Neural progenitor cell (in vitro differentiated cells): ENCODE measurements around the gene PTPRN2. TPM values are rescaled to one million over a fixed set of nuclear protein-coding genes. Genes with fewer than 3 reads are reported as not detected.

Experiments used
- DNase-seq: peaks from one replicate; pipeline ENCODE4 v3.0.0-alpha.2; 2016; ENCODE audit warnings: low spot score
- H2AFZ ChIP-seq: fragments of 200-600 bp; sonication (generic); replicated peaks from 2 replicates; pipeline ENCODE4 v1.6.1; 2016; ENCODE audit warnings: antibody characterized with exemption
- H3F3A ChIP-seq: fragments of 200-600 bp; sonication (generic); 2 replicates; pipeline ENCODE4 v1.6.1; 2016; ENCODE audit warnings: antibody characterized with exemption, low read depth
- H3K27ac ChIP-seq: fragments of 200-600 bp; sonication (generic); 2 replicates; pipeline ENCODE4 v1.5.1; 2016; ENCODE audit warnings: mild to moderate bottlenecking
- H3K27me3 ChIP-seq: fragments of 200-600 bp; sonication (generic); 2 replicates; pipeline ENCODE4 v1.6.1; 2016; ENCODE audit warnings: mild to moderate bottlenecking, moderate library complexity
- H3K36me3 ChIP-seq: fragments of 200-600 bp; sonication (generic); 2 replicates; pipeline ENCODE4 v1.5.1; 2016
- H3K4me1 ChIP-seq: fragments of 200-600 bp; sonication (generic); 2 replicates; pipeline ENCODE4 v1.6.1; 2016; ENCODE audit warnings: mixed run types
- H3K4me2 ChIP-seq: fragments of 200-600 bp; sonication (generic); 2 replicates; pipeline ENCODE4 v1.6.1; 2016
- H3K4me3 ChIP-seq: fragments of 200-600 bp; sonication (generic); 2 replicates; pipeline ENCODE4 v1.5.1; 2016
- H3K79me2 ChIP-seq: fragments of 200-600 bp; sonication (generic); 2 replicates; pipeline ENCODE4 v1.6.1; 2016; ENCODE audit warnings: low read depth
- H3K9ac ChIP-seq: fragments of 200-600 bp; sonication (generic); 2 replicates; pipeline ENCODE4 v1.6.1; 2016
- H3K9me3 ChIP-seq: fragments of 200-600 bp; sonication (generic); 2 replicates; pipeline ENCODE4 v1.5.1; 2016; ENCODE audit warnings: low read depth
- H4K20me1 ChIP-seq: fragments of 200-600 bp; sonication (generic); 2 replicates; pipeline ENCODE4 v1.6.1; 2016; ENCODE audit warnings: low read depth
- H3K27ac Mint-ChIP-seq: 3 replicates; pipeline ENCODE4 v1.8.0; 2021; ENCODE audit warnings: mixed read lengths
- H3K27me3 Mint-ChIP-seq: 2 replicates; pipeline ENCODE4 v1.8.0; 2022; ENCODE audit warnings: low read depth, mild to moderate bottlenecking, inconsistent platforms, moderate library complexity, mixed read lengths; ENCODE audit not compliant: insufficient read depth
- H3K36me3 Mint-ChIP-seq: 3 replicates; pipeline ENCODE4 v1.8.0; 2021; ENCODE audit warnings: mixed read lengths
- H3K4me1 Mint-ChIP-seq: 3 replicates; pipeline ENCODE4 v1.8.0; 2021; ENCODE audit warnings: mixed read lengths
- H3K4me3 Mint-ChIP-seq: 3 replicates; pipeline ENCODE4 v1.8.0; 2021; ENCODE audit warnings: mild to moderate bottlenecking, moderate library complexity, mixed read lengths
- H3K9me3 Mint-ChIP-seq: 3 replicates; pipeline ENCODE4 v1.8.0; 2020; ENCODE audit warnings: mixed read lengths
- EZH2 ChIP-seq: fragments of 200-600 bp; sonication (generic); IDR thresholded peaks from 2 replicates; pipeline ENCODE4 v1.6.1; 2017; ENCODE audit warnings: antibody characterized with exemption, mild to moderate bottlenecking, moderate library complexity
- EZH2phosphoT487 ChIP-seq: fragments of 200-600 bp; sonication (generic); IDR thresholded peaks from 2 replicates; pipeline ENCODE4 v1.6.1; 2017; ENCODE audit warnings: antibody characterized with exemption
- total RNA-seq: library from RNA; depleted of rRNA; stranded (reverse); fragments of >200 nt; gene quantifications from 2 replicates; pipeline ENCODE4 v1.2.3, GENCODE V29; 2015; ENCODE audit warnings: low replicate concordance
- TF ChIP-seq, protein P1 (sequence below): fragments of 200-600 bp; sonication (generic); IDR thresholded peaks from 2 replicates; pipeline ENCODE4 v1.5.1; 2017; ENCODE audit warnings: antibody characterized with exemption, mild to moderate bottlenecking

Gene PTPRN2
- total RNA-seq, 1 donor from 2014 or later: 3.0 TPM

DNA sequence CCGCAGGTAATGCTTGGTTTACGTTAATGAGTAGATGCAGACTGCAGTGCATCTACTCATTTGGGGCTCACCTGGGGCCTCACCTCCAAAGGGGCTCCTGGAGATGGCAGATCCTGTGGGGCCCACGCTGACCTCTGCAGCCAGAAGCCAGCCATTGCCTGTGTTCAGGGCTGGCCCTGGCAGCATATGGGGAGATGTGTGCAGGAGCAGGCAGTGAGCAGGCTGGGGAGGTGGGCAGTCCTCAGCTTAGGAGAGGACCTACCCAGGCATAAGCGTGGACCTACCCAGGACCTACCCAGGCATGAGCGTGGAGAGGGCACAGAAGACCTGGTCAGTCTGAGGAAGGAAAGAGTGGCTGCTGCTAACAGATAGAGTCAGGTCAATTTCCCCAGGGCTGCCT lies 178.5 kb downstream of the PTPRN2 start:
- Mint-ChIP-seq H3K4me1 (peaks cover 4% of the 10 kb centered on the region), H3K27me3 (peaks cover 9% of the 10 kb centered on the region), H3K36me3 (no peaks in the 10 kb centered on the region), H3K9me3 (peaks cover 2% of the 10 kb centered on the region), H3K4me3 (no peak overlapping the region), H3K27ac (no peak overlapping the region)
- H3K79me2 ChIP-seq: no peaks in the 10 kb centered on the region
- no peaks in the 10 kb centered on the region for H3K36me3 ChIP-seq
- no peak overlapping the region for H3K9ac ChIP-seq
- DNase-seq: no peak
- peaks cover 5% of the 10 kb centered on the region for H3K4me1 ChIP-seq
- TF ChIP-seq EZH2 (no peak), EZH2phosphoT487 (no peak)
- TF ChIP-seq, protein P1, sequence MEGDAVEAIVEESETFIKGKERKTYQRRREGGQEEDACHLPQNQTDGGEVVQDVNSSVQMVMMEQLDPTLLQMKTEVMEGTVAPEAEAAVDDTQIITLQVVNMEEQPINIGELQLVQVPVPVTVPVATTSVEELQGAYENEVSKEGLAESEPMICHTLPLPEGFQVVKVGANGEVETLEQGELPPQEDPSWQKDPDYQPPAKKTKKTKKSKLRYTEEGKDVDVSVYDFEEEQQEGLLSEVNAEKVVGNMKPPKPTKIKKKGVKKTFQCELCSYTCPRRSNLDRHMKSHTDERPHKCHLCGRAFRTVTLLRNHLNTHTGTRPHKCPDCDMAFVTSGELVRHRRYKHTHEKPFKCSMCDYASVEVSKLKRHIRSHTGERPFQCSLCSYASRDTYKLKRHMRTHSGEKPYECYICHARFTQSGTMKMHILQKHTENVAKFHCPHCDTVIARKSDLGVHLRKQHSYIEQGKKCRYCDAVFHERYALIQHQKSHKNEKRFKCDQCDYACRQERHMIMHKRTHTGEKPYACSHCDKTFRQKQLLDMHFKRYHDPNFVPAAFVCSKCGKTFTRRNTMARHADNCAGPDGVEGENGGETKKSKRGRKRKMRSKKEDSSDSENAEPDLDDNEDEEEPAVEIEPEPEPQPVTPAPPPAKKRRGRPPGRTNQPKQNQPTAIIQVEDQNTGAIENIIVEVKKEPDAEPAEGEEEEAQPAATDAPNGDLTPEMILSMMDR: no peak
- no peaks in the 10 kb centered on the region for H3K9me3 ChIP-seq
- H4K20me1 ChIP-seq: no peaks in the 10 kb centered on the region
- no peak overlapping the region for H3K4me2 ChIP-seq
- peaks cover 7% of the 10 kb centered on the region for H3F3A ChIP-seq
- H3K4me3 ChIP-seq: no peak overlapping the region
- no peak overlapping the region for H3K27ac ChIP-seq
- H2AFZ ChIP-seq: no peak overlapping the region
- no peaks in the 10 kb centered on the region for H3K27me3 ChIP-seq

DNA sequence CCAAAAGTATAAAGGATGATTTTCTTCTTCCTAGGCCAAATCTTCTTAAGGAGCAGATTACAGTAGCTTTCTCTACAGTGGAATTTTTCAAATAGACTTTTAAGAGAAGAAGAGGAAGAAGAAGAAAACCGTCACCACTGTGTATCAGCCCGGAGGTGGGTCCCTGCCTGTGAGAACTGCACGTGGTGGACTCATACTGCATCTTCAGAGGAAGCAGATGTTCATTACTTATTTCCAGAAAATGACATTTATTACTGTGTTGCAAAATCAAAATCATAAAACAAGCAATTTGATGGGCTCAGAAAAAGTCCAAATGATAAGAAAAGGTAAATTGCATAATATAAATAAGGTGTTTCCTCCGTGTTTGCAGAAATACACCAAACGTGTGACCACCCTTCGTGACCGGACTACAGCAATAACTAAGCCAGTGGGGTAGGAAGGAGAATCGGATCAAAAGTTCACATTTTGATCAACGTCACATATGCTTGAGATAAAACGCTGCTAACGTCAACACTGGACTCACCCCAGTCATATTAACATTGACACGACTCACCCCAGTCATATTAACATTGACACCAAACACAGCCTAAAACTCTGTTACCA lies 179.2 kb downstream of the PTPRN2 start:
- Histone ChIP-seq H3K4me2 (no peak overlapping the region), H3K27ac (no peak overlapping the region), H4K20me1 (no peaks in the 10 kb centered on the region), H3K9me3 (no peaks in the 10 kb centered on the region), H3K9ac (no peak overlapping the region), H3K4me1 (no peaks in the 10 kb centered on the region), H3K36me3 (no peaks in the 10 kb centered on the region), H3K4me3 (no peak overlapping the region), H3K79me2 (no peaks in the 10 kb centered on the region), H3F3A (no peaks in the 10 kb centered on the region), H2AFZ (no peak overlapping the region), H3K27me3 (no peaks in the 10 kb centered on the region)
- Mint-ChIP-seq H3K4me1 (peaks cover 5% of the 10 kb centered on the region), H3K27ac (no peak overlapping the region), H3K4me3 (no peak overlapping the region), H3K27me3 (peaks cover 9% of the 10 kb centered on the region), H3K9me3 (peaks cover 2% of the 10 kb centered on the region), H3K36me3 (no peaks in the 10 kb centered on the region)
- TF ChIP-seq EZH2: no peak
- TF ChIP-seq, protein P1: no peak
- no peak for TF ChIP-seq EZH2phosphoT487
- no peak for DNase-seq

DNA sequence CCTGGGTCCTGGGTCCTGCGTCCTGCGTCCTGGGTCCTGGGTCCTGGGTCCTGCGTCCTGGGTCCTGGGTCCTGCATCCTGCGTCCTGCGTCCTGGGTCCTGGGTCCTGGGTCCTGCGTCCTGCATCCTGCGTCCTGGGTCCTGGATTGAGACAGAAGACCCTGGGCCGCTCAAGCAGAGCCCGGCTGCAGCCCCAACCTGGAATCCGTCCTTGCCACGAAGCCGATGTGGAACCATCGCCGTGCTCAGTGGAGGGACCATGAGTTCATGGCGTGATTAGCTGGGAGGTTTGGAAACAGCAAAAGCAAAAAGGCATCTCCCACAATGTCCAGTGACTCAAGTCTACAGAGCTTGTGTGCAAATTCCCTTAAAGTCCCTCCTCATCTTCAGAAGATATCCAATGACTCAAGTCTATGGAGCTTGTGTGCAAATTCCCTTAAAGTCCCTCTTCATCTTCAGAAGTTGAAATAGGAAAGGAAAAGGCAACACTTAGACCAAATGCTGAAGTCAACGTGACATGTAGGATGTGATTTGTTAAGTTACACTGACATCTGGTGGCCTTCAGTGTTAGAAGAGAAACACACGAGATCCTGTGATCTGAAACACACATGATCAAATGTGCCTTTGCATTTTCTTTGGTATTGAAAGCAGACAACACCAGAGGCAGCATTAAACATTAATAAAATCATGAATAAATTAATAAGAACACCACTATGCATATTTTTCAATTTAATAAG lies 179.9 kb downstream of the PTPRN2 start:
- Histone ChIP-seq H3K36me3 (no peaks in the 10 kb centered on the region), H4K20me1 (no peaks in the 10 kb centered on the region), H3K4me1 (no peaks in the 10 kb centered on the region), H3K9me3 (no peaks in the 10 kb centered on the region), H3K27ac (no peak overlapping the region), H3K79me2 (no peaks in the 10 kb centered on the region), H3K4me3 (no peak overlapping the region), H3K4me2 (no peak overlapping the region), H3K9ac (no peak overlapping the region), H2AFZ (no peak overlapping the region), H3K27me3 (no peaks in the 10 kb centered on the region), H3F3A (no peaks in the 10 kb centered on the region)
- Mint-ChIP-seq H3K36me3 (no peaks in the 10 kb centered on the region), H3K9me3 (no peaks in the 10 kb centered on the region), H3K4me1 (peaks cover 5% of the 10 kb centered on the region), H3K27me3 (peaks cover 4% of the 10 kb centered on the region), H3K4me3 (no peak overlapping the region), H3K27ac (peak overlapping the region; percentile 63)
- peak; percentile 74 for DNase-seq
- TF ChIP-seq, protein P1: peak; percentile 72
- TF ChIP-seq EZH2phosphoT487: no peak
